Suprapubic skin (tissue), 4 donors: ENCODE measurements around the gene GALNT2.

Experiments used
- EP300 ChIP-seq: sonication (generic); formaldehyde crosslinking; IDR thresholded peaks from one replicate; pipeline ENCODE4 v1.6.1; 2017; ENCODE audit warnings: antibody characterized with exemption
- POLR2A ChIP-seq, 2 donors: fragments of 450-650 bp; IDR thresholded peaks; one replicate each; pipeline ENCODE4 v1.6.1; 2017; ENCODE audit warnings: antibody characterized with exemption in 2 of 2, mild to moderate bottlenecking in 2 of 2, moderate library complexity in 2 of 2
- POLR2AphosphoS5 ChIP-seq, 3 donors: sonication (generic); formaldehyde crosslinking; IDR thresholded peaks; one replicate each; pipeline ENCODE4 v1.6.1; 2017; ENCODE audit warnings: antibody characterized with exemption in 3 of 3
- TF ChIP-seq, protein P1 (sequence below), 2 donors: fragments of 200-600 bp in 1 of 2; fragments of 450-650 bp in 1 of 2; sonication (generic) in 1 of 2; IDR thresholded peaks; one replicate each; pipeline ENCODE4 v1.5.1; 2016 to 2019; ENCODE audit warnings: antibody characterized with exemption in 2 of 2, mild to moderate bottlenecking in 1 of 2, moderate library complexity in 1 of 2

DNA sequence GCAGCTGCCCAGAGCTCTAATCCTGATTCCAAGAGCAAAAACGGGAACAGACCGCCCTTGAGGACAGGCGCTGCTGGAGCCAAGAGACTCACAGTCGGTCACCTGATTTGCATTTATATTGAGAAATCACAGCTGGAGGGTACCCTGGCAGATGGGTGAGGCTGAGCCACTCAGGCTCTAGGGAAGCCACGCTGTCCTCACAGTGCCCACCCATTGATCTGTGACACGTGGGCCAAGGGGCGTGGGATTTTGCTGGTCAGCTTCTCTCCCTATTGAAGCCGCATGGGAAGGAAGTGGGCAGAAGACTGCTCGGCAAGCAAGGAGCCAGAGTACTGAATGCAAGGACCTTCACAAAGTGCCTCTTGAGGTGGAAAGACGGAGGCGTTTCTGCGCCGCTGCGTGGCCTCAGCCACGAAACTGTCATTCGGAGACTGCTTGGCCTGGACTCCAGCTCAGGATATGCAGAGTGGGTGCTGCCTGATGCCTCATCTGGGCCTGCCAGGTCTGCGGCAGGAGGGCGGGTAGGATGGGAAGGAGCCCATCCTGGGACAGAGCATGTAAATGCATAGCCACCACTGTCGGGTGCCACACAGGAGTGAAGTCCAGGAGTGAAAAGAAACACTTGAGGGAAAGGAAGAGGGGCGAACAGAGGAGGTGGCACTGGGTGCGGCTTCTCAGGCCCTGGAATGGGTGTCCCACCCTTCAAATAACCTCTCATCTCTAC, 219.3 kb downstream of the GALNT2 start:
- TF ChIP-seq, protein P1, sequence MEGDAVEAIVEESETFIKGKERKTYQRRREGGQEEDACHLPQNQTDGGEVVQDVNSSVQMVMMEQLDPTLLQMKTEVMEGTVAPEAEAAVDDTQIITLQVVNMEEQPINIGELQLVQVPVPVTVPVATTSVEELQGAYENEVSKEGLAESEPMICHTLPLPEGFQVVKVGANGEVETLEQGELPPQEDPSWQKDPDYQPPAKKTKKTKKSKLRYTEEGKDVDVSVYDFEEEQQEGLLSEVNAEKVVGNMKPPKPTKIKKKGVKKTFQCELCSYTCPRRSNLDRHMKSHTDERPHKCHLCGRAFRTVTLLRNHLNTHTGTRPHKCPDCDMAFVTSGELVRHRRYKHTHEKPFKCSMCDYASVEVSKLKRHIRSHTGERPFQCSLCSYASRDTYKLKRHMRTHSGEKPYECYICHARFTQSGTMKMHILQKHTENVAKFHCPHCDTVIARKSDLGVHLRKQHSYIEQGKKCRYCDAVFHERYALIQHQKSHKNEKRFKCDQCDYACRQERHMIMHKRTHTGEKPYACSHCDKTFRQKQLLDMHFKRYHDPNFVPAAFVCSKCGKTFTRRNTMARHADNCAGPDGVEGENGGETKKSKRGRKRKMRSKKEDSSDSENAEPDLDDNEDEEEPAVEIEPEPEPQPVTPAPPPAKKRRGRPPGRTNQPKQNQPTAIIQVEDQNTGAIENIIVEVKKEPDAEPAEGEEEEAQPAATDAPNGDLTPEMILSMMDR (IDR thresholded peaks at IDR 0.05) = no peak
- TF ChIP-seq POLR2AphosphoS5 (IDR thresholded peaks at IDR 0.05) = no peak
- no peak for TF ChIP-seq POLR2A (IDR thresholded peaks at IDR 0.05)
- TF ChIP-seq EP300 = no peak
